Omental fat pad (tissue), 4 donors: Measurements from ENCODE around the gene CLPX. TPM values are rescaled to one million over a fixed set of nuclear protein-coding genes. Genes with fewer than 3 reads are reported as not detected.
"Not testable (repeated sequence)": the region's sequence is repeated elsewhere in the genome, so short reads cannot be mapped to it uniquely, and the experiment has no call there.

Experiments used
- ATAC-seq: fragments of 150-250 bp; one replicate; pipeline ENCODE4 v1.9.1; 2016; ENCODE audit warnings: mild to moderate bottlenecking, moderate library complexity; ENCODE audit not compliant: low FRiP score
- DNase-seq: peaks from one replicate; pipeline ENCODE4 v3.0.0-alpha.2; 2019; ENCODE audit warnings: low spot score
- total RNA-seq, 4 donors: library from RNA; depleted of rRNA; stranded (reverse); fragments of >200 nt; gene quantifications; one replicate each; pipeline ENCODE4 v1.1.0, GENCODE V29; 2016
- TF ChIP-seq, protein P1 (sequence below), 3 donors: fragments of 450-650 bp; IDR thresholded peaks; one replicate each; pipeline ENCODE4 v1.5.1; 2016 to 2017; ENCODE audit warnings: antibody characterized with exemption in 3 of 3, mild to moderate bottlenecking in 3 of 3, moderate library complexity in 2 of 3

CLPX gene
- total RNA-seq, 4 donors from 2014 or later = 30.2 to 58.8 (median 37.7) TPM

DNA sequence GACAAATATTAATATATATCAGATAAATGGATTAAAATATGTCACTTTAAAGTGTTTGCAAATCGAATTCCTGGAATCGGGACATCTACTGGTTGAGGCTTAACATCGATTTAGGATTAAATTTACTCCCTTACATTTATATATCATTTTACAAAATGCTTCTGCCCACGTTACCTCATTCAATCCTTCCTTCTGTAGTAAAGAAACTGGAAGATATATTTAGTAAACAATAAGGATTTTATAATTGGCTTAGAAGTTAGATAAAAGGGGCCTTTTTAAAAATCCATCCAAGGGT, 1.3 kb downstream of the CLPX start:
- ATAC-seq (no peak), DNase-seq (no peak)
- TF ChIP-seq, protein P1, sequence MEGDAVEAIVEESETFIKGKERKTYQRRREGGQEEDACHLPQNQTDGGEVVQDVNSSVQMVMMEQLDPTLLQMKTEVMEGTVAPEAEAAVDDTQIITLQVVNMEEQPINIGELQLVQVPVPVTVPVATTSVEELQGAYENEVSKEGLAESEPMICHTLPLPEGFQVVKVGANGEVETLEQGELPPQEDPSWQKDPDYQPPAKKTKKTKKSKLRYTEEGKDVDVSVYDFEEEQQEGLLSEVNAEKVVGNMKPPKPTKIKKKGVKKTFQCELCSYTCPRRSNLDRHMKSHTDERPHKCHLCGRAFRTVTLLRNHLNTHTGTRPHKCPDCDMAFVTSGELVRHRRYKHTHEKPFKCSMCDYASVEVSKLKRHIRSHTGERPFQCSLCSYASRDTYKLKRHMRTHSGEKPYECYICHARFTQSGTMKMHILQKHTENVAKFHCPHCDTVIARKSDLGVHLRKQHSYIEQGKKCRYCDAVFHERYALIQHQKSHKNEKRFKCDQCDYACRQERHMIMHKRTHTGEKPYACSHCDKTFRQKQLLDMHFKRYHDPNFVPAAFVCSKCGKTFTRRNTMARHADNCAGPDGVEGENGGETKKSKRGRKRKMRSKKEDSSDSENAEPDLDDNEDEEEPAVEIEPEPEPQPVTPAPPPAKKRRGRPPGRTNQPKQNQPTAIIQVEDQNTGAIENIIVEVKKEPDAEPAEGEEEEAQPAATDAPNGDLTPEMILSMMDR (IDR thresholded peaks at IDR 0.05) = no peak

DNA sequence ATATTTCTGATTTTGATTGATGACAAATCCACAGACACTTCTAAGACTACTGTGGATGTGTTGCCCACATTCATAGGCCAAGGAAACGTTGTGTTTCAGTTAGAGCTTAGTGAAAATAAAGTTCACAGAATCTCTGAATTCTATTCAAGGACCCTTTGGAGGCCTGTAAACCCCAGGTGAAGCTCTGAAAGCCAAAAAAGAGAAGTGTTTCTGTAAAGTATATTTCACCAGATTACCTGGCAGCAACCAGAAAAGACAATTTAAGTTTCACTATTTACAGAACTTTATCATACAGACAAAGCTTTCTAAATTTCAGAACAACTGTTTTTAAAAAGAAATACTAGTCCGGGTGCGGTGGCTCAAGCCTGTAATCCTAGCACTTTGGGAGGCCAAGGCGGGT, 2.6 kb downstream of the CLPX start:
- no peak for DNase-seq
- ATAC-seq = no peak
- TF ChIP-seq, protein P1 (IDR thresholded peaks at IDR 0.05) = no peak

DNA sequence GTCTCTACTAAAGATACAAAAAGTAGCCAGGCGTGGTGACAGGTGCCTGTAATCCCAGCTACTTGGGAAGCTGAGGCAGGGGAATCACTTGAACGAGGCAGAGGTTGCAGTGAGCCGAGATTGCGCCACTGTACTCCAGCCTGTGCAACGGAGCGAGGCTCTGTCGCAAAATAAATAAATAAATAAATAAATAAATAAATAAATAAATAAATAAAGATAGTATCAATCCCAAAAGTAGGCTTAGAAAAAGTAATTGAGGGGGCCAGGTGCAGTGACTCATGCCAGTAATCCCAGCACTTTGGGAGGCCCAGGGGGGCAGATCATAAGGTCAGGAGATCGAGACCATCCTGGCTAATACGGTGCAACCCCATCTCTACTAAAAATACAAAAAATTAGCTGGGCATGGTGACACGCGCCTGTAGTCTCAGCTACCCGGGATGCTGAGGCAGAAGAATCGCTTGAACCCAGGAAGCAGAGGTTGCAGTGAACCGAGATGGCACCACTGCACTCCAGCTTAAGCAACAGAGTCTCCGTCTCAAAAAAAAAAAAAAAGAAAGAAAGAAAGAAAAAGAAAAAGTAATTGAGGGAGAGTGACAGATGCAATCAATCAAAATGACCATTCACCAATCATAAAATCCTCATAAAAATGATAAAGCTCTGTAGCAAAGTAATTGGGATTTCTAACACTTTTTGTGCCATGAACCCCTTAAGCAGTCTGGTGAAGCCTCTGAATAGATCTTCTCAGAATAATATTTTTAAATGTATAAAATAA, 3.4 kb downstream of the CLPX start:
- not testable (repeated sequence) for ATAC-seq, DNase-seq

DNA sequence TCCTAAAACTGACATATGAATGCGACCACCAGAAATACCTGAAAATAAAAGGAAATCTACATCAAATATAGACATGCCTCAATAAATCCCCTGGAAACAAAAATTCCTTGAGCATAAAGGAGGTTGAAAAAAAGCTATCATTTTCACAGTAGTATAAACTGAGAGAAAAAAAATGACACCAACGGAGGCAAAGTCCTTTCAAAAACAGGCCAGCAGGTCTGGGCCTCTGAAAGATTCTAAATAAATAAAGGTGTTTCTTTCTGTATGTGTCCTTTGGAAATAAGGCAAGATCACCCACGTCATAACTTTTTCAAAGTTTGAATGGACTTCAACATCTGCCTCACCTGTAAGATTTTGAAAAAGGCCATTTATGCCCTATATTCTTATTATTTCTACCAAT, 5.0 kb downstream of the CLPX start:
- ATAC-seq (no peak), DNase-seq (no peak)
- TF ChIP-seq, protein P1 (IDR thresholded peaks at IDR 0.05) = no peak

DNA sequence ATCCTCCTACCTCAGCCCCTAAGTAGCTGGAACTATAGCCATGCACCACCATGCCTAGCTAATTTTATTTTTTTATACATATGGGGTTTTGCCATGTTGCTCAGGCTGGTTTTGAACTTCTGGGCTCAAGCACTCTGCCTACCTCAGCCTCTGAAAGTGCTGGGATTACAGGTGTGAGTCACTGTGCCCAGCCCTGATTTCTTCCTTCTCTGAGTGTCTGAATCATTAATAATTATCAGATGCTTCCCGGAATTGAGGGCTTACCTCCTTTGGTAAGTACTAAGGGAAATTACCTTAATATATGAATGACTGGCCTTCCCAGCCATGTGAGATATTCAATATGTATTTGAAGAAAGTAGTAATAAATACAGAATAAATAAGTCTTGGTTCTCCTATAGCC, 7.2 kb downstream of the CLPX start:
- DNase-seq (no peak), ATAC-seq (peak; percentile 78)
- TF ChIP-seq, protein P1 (IDR thresholded peaks at IDR 0.05) = no peak

DNA sequence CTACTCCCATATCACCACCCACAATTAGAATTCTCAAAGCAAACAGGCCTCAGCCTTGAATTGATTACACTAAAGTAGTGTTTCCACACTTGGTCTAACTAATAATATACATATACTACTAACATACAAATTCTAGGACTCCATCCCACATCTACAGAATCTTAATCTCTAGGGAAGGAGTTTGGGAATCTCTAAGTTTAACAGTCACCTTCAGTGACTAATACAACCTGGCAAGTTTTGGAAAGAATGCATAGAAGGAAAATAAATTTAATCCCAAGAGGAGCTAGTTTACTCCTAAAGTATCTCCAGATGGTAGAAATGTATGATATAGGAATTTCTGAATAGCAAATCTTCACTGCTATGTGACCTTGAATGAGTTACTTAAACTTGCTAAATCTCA, 9.1 kb downstream of the CLPX start:
- DNase-seq (no peak), ATAC-seq (no peak)
- TF ChIP-seq, protein P1 (IDR thresholded peaks at IDR 0.05) = no peak

DNA sequence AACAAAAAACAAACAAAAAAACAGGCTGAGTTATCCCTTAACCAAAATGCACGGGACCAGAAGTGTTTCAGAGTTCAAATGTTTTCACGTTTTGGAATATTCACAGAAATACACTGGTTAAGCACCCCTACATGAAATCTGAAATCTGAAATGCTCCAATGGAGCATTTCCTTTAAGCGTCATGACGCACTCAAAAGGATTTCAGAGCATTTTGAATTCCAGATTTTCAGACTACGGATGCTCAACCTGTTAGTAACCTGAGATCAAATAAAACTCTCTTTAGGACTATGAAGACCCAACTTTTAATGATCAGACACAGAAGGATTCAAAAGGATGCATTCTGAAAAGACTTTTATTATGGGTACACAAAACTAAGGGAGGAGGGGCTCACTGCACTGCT, 9.6 kb downstream of the CLPX start:
- ATAC-seq (no peak), DNase-seq (no peak)

More for the DNA sequence above, 9.6 kb downstream of the CLPX start:
- TF ChIP-seq, protein P1 (IDR thresholded peaks at IDR 0.05) = no peak
